Measurements from ENCODE around the gene CPEB2.

The CPEB2 gene

DNA sequence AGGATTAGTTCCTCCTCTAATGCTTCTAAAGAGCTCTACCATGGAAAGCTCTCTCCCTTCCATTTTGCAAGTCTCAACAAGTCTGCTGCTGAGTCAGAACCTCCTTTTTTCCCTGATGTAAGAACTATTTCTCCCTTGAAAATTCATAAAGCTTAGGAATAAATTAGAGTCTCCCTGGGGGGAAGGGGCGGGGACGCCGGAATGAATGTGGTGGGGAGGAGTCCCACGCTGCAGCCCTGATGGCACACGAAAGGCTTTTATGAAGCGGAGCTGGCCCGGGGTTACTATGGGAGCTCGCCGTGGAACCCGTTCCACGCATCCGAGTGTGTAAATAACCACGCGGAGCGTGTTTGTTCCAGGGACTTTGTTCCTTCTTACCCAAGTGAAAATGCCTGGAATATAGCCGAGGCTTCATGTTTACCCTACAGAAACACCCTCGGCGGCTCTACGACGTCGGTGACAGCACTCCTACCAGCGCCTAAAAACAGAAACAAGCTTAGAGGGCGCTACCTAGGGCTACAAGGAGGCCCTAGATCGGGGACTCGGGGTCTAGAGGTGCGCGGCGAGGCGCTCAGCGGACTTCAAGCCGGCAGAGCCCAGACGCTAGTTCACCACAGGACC lies 923 bp upstream of the CPEB2 start:
- H3K4me3 ChIP-seq (ENCODE audit: low read depth, low read length), result peak overlapping the region; percentile 88
- peak; percentile 89 for DNase-seq (ENCODE audit: low read depth)
- no peak for TF ChIP-seq CTCF (IDR thresholded peaks at IDR 0.05; ENCODE audit: low read depth, low read length, missing control alignments)
- in situ Hi-C loops (cut with HindIII; ENCODE audit: low sequenced_read_pairs), result loop anchor here (5.0 to 25.0 kb wide), 2 partner anchors 1094 to 1339 kb away; no protein-coding TSS in a partner anchor

DNA sequence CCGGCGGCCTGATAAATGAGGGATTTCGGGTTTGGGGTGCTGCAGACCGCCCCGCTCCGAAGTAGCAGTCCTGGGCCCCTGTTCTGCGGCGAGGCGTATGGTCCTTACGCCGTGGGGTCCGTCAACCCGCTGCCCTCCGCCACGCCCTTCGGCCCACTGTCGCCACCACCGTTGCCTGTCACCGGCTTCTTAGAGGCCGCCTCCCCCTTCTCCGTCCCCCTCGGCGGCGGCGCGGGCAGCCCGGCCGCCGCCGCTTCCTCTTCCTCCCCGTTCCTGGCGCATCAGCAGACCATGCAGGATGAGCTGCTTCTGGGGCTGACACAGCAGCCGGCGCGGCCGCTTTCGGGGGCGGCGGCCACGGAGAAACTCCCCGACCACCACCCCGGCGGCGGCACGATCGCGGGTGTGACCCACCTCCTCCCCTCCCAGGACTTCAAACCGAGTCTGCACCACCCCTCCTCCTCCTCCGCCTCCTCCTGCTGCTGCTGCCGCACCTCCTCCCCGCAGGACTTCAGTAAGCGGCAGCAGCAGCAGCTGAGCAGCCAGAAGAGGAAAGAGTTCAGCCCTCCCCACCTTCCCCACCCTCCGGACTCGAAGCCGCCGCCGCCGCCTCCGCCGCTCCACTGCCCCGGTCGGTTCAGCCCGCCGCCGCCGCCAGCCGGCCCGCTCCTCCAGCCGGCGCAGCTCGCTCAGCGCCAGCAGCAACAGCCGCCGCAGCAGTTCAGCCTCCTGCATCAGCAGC lies 549 bp downstream of the CPEB2 start:
- in situ Hi-C loops (cut with HindIII; ENCODE audit: low sequenced_read_pairs), result loop anchor here (5.0 to 25.0 kb wide), 2 partner anchors 1096 to 1341 kb away; no protein-coding TSS in a partner anchor
- H3K4me3 ChIP-seq (ENCODE audit: low read depth, low read length), result peak overlapping the region; percentile 88
- peak; percentile 55 for DNase-seq (ENCODE audit: low read depth)

DNA sequence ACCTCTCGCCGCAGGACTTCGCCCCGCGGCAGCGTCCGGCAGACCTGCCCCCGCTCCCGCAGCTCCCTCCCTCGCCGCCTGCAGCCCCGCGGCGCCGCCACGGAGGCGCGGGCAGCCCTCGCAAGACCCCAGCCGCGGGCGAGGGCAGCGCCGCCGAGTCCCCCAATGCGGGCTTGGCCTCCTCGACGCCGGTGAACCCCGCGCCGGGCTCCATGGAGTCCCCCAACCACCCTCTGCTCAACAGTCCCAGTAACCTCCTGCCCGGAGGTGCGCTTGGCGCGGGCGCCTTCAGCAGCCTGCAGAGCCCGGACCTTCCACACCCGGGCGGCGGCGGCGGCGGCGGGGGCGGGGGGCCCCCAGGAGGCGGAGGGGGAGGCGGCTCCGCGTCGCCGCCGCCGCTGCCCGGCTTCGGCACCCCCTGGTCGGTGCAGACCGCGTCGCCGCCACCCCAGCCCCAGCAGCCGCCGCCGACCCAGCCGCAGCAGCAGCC lies 1.2 kb downstream of the CPEB2 start:
- no peak for DNase-seq (ENCODE audit: low read depth)
- H3K4me3 ChIP-seq (ENCODE audit: low read depth, low read length), result peak overlapping the region; percentile 88
- in situ Hi-C loops (cut with HindIII; ENCODE audit: low sequenced_read_pairs), result loop anchor here (5.0 to 25.0 kb wide), 2 partner anchors 1096 to 1341 kb away; no protein-coding TSS in a partner anchor
- no peak for TF ChIP-seq CTCF (IDR thresholded peaks at IDR 0.05; ENCODE audit: low read depth, low read length, missing control alignments)

More for the DNA sequence above, 549 bp downstream of the CPEB2 start:
- no peak for TF ChIP-seq CTCF (IDR thresholded peaks at IDR 0.05; ENCODE audit: low read depth, low read length, missing control alignments)

DNA sequence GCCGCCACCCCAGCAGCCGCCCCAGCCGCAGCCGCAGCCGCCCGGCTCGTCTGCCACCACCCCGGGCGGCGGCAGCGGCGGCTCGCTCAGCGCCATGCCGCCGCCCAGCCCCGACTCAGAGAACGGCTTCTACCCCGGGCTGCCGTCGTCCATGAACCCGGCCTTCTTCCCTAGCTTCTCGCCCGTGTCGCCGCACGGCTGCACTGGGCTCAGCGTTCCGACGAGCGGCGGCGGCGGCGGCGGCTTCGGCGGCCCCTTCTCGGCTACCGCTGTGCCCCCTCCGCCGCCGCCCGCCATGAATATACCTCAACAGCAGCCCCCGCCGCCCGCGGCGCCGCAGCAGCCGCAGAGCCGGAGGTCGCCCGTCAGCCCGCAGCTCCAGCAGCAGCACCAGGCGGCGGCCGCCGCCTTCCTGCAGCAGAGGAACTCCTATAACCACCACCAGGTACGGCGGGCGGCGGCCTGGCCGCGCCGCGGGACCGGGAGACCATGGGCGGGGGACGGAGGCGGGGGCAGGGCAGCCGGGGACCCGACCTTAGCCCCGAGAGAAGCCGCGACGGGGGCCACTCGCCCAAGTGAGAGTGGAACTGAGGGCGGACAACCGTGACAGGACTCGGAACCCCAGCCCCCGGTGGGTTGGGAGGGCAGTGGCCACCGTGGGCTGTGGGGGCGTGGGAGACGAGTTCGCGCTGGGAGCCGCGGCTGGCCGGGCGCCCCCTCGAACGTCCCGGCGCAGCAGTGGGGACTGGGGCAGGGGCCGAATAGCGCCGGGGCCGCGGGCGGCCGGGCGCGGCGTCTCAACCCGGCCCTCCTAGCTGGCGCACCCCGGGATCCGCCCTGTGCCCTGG lies 1.8 kb downstream of the CPEB2 start:
- no peak for TF ChIP-seq CTCF (IDR thresholded peaks at IDR 0.05; ENCODE audit: low read depth, low read length, missing control alignments)
- in situ Hi-C loops (cut with HindIII; ENCODE audit: low sequenced_read_pairs), result loop anchor here (5.0 to 25.0 kb wide), 2 partner anchors 1097 to 1342 kb away; no protein-coding TSS in a partner anchor
- peak overlapping the region; percentile 88 for H3K4me3 ChIP-seq (ENCODE audit: low read depth, low read length)
- DNase-seq (ENCODE audit: low read depth), result no peak

- peak overlapping the region; percentile 88 for H3K4me3 ChIP-seq (ENCODE audit: low read depth, low read length)
- in situ Hi-C loops (cut with HindIII; ENCODE audit: low sequenced_read_pairs), result loop anchor here (5.0 to 25.0 kb wide), 2 partner anchors 1098 to 1343 kb away; no protein-coding TSS in a partner anchor
- peak; percentile 35 for DNase-seq (ENCODE audit: low read depth)
- no peak for TF ChIP-seq CTCF (IDR thresholded peaks at IDR 0.05; ENCODE audit: low read depth, low read length, missing control alignments)
Measured at GRCh38 chr4:15004739-15005301, 2.5 kb downstream of the CPEB2 start.
